ENCODE results near the gene SETX. TPM values are rescaled to one million over a fixed set of nuclear protein-coding genes. Genes with fewer than 3 reads are reported as not detected.
"Not testable (repeated sequence)": the region's sequence is repeated elsewhere in the genome, so short reads cannot be mapped to it uniquely, and the experiment has no call there.

The SETX gene
- total RNA-seq, 1 donor from 2014 or later = 93.8 TPM

GRCh38 chr9:132293145-132293721 lies 61.6 kb downstream of the SETX start:
- FAIRE-seq = no peak
- DNase-seq (ENCODE audit: low spot score in 2 of 2) = no peak

GRCh38 chr9:132288966-132289365 lies 65.8 kb downstream of the SETX start:
- no peak for DNase-seq (ENCODE audit: low spot score in 2 of 2)
- FAIRE-seq = no peak

- FAIRE-seq = no peak
- no peak for DNase-seq (ENCODE audit: low spot score in 2 of 2)
Measured at GRCh38 chr9:132288361-132288760, 66.4 kb downstream of the SETX start.

- DNase-seq (ENCODE audit: low spot score in 2 of 2) = no peak
- peak; percentile 28 for FAIRE-seq
Measured at GRCh38 chr9:132287256-132287760, 67.5 kb downstream of the SETX start.

- FAIRE-seq = no peak
- DNase-seq (ENCODE audit: low spot score in 2 of 2) = peak in 1 of 2 donors; percentile 18
Measured at GRCh38 chr9:132283863-132284262, 70.9 kb downstream of the SETX start.

- FAIRE-seq = no peak
- no peak for DNase-seq (ENCODE audit: low spot score in 2 of 2)
Measured at GRCh38 chr9:132283165-132283564, 71.6 kb downstream of the SETX start.

GRCh38 chr9:132274861-132275260 lies 79.9 kb downstream of the SETX start:
- DNase-seq (ENCODE audit: low spot score in 2 of 2) = no peak
- FAIRE-seq = no peak

- not testable (repeated sequence) for FAIRE-seq; DNase-seq (ENCODE audit: low spot score in 2 of 2)
Measured at GRCh38 chr9:132269704-132270516, 84.9 kb downstream of the SETX start.

GRCh38 chr9:132268725-132269352 lies 85.9 kb downstream of the SETX start:
- FAIRE-seq = no peak
- DNase-seq (ENCODE audit: low spot score in 2 of 2) = peak in 1 of 2 donors; percentile 47

- FAIRE-seq (no peak), DNase-seq (ENCODE audit: low spot score in 2 of 2) (no peak)
Measured at GRCh38 chr9:132267660-132268059, 87.1 kb downstream of the SETX start.

GRCh38 chr9:132266017-132266416 lies 88.8 kb downstream of the SETX start:
- FAIRE-seq (no peak), DNase-seq (ENCODE audit: low spot score in 2 of 2) (no peak)

- no peak for DNase-seq (ENCODE audit: low spot score in 2 of 2)
- no peak for FAIRE-seq
Measured at GRCh38 chr9:132260846-132261245, 93.9 kb downstream of the SETX start.

- no peak for FAIRE-seq
- no peak for DNase-seq (ENCODE audit: low spot score in 2 of 2)
Measured at GRCh38 chr9:132250324-132251262, 104.2 kb downstream of the SETX start.

- FAIRE-seq (no peak), DNase-seq (ENCODE audit: low spot score in 2 of 2) (no peak)
Measured at GRCh38 chr9:132249690-132250089, 105.1 kb downstream of the SETX start.

- DNase-seq (ENCODE audit: low spot score in 2 of 2) = no peak
- FAIRE-seq = no peak
Measured at GRCh38 chr9:132249123-132249522, 105.7 kb downstream of the SETX start.

- no peak for FAIRE-seq
- DNase-seq (ENCODE audit: low spot score in 2 of 2) = no peak
Measured at GRCh38 chr9:132247942-132248341, 106.8 kb downstream of the SETX start.

GRCh38 chr9:132245465-132245864 lies 109.3 kb downstream of the SETX start:
- FAIRE-seq = no peak

GRCh38 chr9:132244582-132245455 lies 110.0 kb downstream of the SETX start:
- FAIRE-seq (no peak), DNase-seq (ENCODE audit: low spot score in 2 of 2) (no peak)

More at GRCh38 chr9:132245465-132245864, 109.3 kb downstream of the SETX start:
- DNase-seq (ENCODE audit: low spot score in 2 of 2) = no peak

All from frontal cortex (tissue), 4 donors.